ENCODE measurements around the gene SLC2A6. TPM values are rescaled to one million over a fixed set of nuclear protein-coding genes. Genes with fewer than 3 reads are reported as not detected.

SLC2A6 gene
- total RNA-seq, 4 donors from 2014 or later, result 1.0 to 5.1 (median 3.0) TPM

- TF ChIP-seq CTCF (IDR thresholded peaks at IDR 0.05; ENCODE audit: low read depth), result no peak
Measured at GRCh38 chr9:133476036-133476931, 2.6 kb downstream of the SLC2A6 start.

GRCh38 chr9:133475292-133476012 lies 3.4 kb downstream of the SLC2A6 start:
- no peak for TF ChIP-seq CTCF (IDR thresholded peaks at IDR 0.05; ENCODE audit: low read depth)

- TF ChIP-seq CTCF (IDR thresholded peaks at IDR 0.05; ENCODE audit: low read depth), result no peak
Measured at GRCh38 chr9:133474853-133475252, 4.0 kb downstream of the SLC2A6 start.

- TF ChIP-seq CTCF (IDR thresholded peaks at IDR 0.05; ENCODE audit: low read depth), result no peak
Measured at GRCh38 chr9:133474215-133474614, 4.7 kb downstream of the SLC2A6 start.

- TF ChIP-seq CTCF (IDR thresholded peaks at IDR 0.05; ENCODE audit: low read depth), result no peak
Measured at GRCh38 chr9:133473743-133474142, 5.2 kb downstream of the SLC2A6 start.

- no peak for TF ChIP-seq CTCF (IDR thresholded peaks at IDR 0.05; ENCODE audit: low read depth)
Measured at GRCh38 chr9:133472753-133473378, 6.0 kb downstream of the SLC2A6 start.

- no peak for TF ChIP-seq CTCF (IDR thresholded peaks at IDR 0.05; ENCODE audit: low read depth)
Measured at GRCh38 chr9:133472277-133472645, 6.6 kb downstream of the SLC2A6 start.

Data from subcutaneous adipose tissue (tissue), 4 donors.